ENCODE results near the gene MSRB3. TPM values are rescaled to one million over a fixed set of nuclear protein-coding genes. Genes with fewer than 3 reads are reported as not detected.

The MSRB3 gene
- total and polyA plus RNA-seq, 2 donors (not counting 3 experiments of a cell fraction or from before 2014, with no cell fraction given), result 20.0 to 59.3 TPM

DNA sequence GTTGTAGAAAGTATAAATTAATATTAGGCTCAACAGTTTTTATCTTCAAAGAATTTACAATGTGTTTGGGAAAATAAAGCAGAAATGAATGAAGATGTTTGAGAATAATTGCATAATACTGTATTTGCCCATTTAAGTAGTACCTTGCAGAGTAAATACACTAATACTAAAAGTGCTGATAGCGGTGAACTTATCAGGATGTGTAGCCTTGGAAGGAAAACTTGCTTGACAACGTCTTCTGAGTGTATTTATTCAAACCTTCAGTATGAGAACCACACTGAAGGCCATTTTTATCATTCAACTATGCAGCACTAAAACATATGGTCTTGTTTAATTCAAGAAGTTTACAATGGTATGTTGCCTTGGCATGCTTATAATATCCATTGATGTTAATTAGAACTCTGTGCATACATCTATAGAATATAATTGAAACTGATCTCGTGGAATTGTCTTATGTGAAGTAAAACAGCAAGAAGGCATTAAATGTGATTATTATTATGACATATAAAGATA lies 41.3 kb downstream of the MSRB3 start:
- H3K4me2 ChIP-seq (ENCODE audit: insufficient read depth, low read length), result no peak overlapping the region
- H3K27me3 ChIP-seq (ENCODE audit: control insufficient read depth in 2 of 2, insufficient read depth in 2 of 2, low read length in 2 of 2), result no peaks in the 10 kb centered on the region
- dilution Hi-C loops (cut with MboI; ENCODE audit: extremely low pct_ligation_motif_present, low sequenced_read_pairs) (no loop called here), intact Hi-C loops (cut with micrococcal nuclease) (no loop called here)
- no peaks in the 10 kb centered on the region for H3K9me1 ChIP-seq (replicated peaks; ENCODE audit: control insufficient read depth, extremely low read depth, insufficient read depth, low read length)
- ChIA-PET CTCF (no interaction called here), POLR2A (no interaction called here)
- no peak overlapping the region for H3K9ac ChIP-seq (replicated peaks; ENCODE audit: extremely low read depth, insufficient read depth, low read length)
- DNase-seq (ENCODE audit: low read depth, low spot score) (no peak), FAIRE-seq (no peak)
- H3K4me3 ChIP-seq (replicated peaks in 1 of 3; ENCODE audit: insufficient read depth in 1 of 3, low read depth in 1 of 3, low read length in 3 of 3), result no peak overlapping the region
- no peaks in the 10 kb centered on the region for H4K20me1 ChIP-seq (replicated peaks; ENCODE audit: control insufficient read depth, extremely low read depth, insufficient read depth, low read length)
- H2AFZ ChIP-seq (ENCODE audit: low read depth, low read length), result no peak overlapping the region
- no peak overlapping the region for H3K27ac ChIP-seq (ENCODE audit: insufficient read depth, low read depth, low read length)
- no peak for TF ChIP-seq MYC (IDR thresholded peaks at IDR 0.05; ENCODE audit: low read depth, low read length)
- TF ChIP-seq, protein P1, sequence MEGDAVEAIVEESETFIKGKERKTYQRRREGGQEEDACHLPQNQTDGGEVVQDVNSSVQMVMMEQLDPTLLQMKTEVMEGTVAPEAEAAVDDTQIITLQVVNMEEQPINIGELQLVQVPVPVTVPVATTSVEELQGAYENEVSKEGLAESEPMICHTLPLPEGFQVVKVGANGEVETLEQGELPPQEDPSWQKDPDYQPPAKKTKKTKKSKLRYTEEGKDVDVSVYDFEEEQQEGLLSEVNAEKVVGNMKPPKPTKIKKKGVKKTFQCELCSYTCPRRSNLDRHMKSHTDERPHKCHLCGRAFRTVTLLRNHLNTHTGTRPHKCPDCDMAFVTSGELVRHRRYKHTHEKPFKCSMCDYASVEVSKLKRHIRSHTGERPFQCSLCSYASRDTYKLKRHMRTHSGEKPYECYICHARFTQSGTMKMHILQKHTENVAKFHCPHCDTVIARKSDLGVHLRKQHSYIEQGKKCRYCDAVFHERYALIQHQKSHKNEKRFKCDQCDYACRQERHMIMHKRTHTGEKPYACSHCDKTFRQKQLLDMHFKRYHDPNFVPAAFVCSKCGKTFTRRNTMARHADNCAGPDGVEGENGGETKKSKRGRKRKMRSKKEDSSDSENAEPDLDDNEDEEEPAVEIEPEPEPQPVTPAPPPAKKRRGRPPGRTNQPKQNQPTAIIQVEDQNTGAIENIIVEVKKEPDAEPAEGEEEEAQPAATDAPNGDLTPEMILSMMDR (IDR thresholded peaks at IDR 0.05; ENCODE audit: extremely low read depth in 1 of 2, insufficient read depth in 1 of 2, low read depth in 1 of 2, low read length in 2 of 2), result no peak
- TF ChIP-seq FOS (IDR thresholded peaks at IDR 0.05; ENCODE audit: borderline replicate concordance, insufficient read depth, low read length), result no peak
- TF ChIP-seq POLR2A (IDR thresholded peaks at IDR 0.05; ENCODE audit: low read depth, low read length), result no peak
- no peak for TF ChIP-seq EZH2 (IDR thresholded peaks at IDR 0.05; ENCODE audit: borderline replicate concordance, low read depth, low read length, severe bottlenecking)
- no peak for TF ChIP-seq GATA2 (IDR thresholded peaks at IDR 0.05; ENCODE audit: insufficient read depth, insufficient read length, low read depth, low read length)
- no peak for TF ChIP-seq POLR2AphosphoS5 (IDR thresholded peaks at IDR 0.05; ENCODE audit: insufficient read depth, low read depth, low read length)
- TF ChIP-seq, protein P2, sequence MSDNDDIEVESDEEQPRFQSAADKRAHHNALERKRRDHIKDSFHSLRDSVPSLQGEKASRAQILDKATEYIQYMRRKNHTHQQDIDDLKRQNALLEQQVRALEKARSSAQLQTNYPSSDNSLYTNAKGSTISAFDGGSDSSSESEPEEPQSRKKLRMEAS (IDR thresholded peaks at IDR 0.05; ENCODE audit: insufficient read depth, insufficient read length), result no peak
- no peak for TF ChIP-seq JUN (IDR thresholded peaks at IDR 0.05; ENCODE audit: borderline replicate concordance, insufficient read depth, insufficient read length, low read depth)
- H3K4me1 ChIP-seq (ENCODE audit: control insufficient read depth, extremely low read depth, insufficient read depth, low read length), result no peaks in the 10 kb centered on the region
- no peaks in the 10 kb centered on the region for H3K9me3 ChIP-seq (replicated peaks; ENCODE audit: control insufficient read depth, insufficient read depth, low read length)
- BruUV-seq (replicated peaks), result no TSS peak
- no peaks in the 10 kb centered on the region for H3K36me3 ChIP-seq (ENCODE audit: control insufficient read depth in 2 of 2, extremely low read depth in 1 of 2, insufficient read depth in 2 of 2, low read length in 2 of 2)
- H3K79me2 ChIP-seq (ENCODE audit: control insufficient read depth, insufficient read depth, low read length), result no peaks in the 10 kb centered on the region
